ENCODE measurements around the gene HINT1. TPM values are rescaled to one million over a fixed set of nuclear protein-coding genes. Genes with fewer than 3 reads are reported as not detected.
"Not testable (repeated sequence)": the region's sequence is repeated elsewhere in the genome, so short reads cannot be mapped to it uniquely, and the experiment has no call there.

Gene HINT1
- polyA plus RNA-seq, 1 donor: 393 TPM

GRCh38 chr5:131182839-131183238, 17.8 kb upstream of the HINT1 start:
- no peak for DNase-seq

- DNase-seq: no peak
These were observed 15.4 kb upstream of the HINT1 start for GRCh38 chr5:131180407-131180806.

GRCh38 chr5:131171276-131171810, 6.3 kb upstream of the HINT1 start:
- no peak for DNase-seq

- peak; percentile 99 for DNase-seq
These were observed 5.7 kb upstream of the HINT1 start, which contains the start of gene LYRM7 for GRCh38 chr5:131170540-131171275. TSS of gene LYRM7 (plus strand) at chr5:131170944. CDS start at chr5:131171021, 77 bp downstream.

GRCh38 chr5:131169810-131170539, 4.9 kb upstream of the HINT1 start:
- DNase-seq: no peak

GRCh38 chr5:131167615-131168014, 2.6 kb upstream of the HINT1 start:
- DNase-seq: no peak

GRCh38 chr5:131164191-131165118, 601 bp downstream of the HINT1 start:
- DNase-seq: peak; percentile 55

- peak; percentile 15 for DNase-seq
These were observed 1.6 kb downstream of the HINT1 start for GRCh38 chr5:131163276-131164119.

- no peak for DNase-seq
These were observed 4.9 kb downstream of the HINT1 start for GRCh38 chr5:131160134-131160533.

GRCh38 chr5:131156957-131157356, 8.1 kb downstream of the HINT1 start:
- no peak for DNase-seq

GRCh38 chr5:131156385-131156784, 8.7 kb downstream of the HINT1 start:
- no peak for DNase-seq

- DNase-seq: no peak
These were observed 13.8 kb downstream of the HINT1 start for GRCh38 chr5:131151216-131151615.

- no peak for DNase-seq
These were observed 14.6 kb downstream of the HINT1 start for GRCh38 chr5:131150408-131150807.

GRCh38 chr5:131148835-131149234, 16.2 kb downstream of the HINT1 start:
- no peak for DNase-seq

- no peak for DNase-seq
These were observed 17.8 kb downstream of the HINT1 start for GRCh38 chr5:131147258-131147657.

GRCh38 chr5:131142970-131143617, 22.0 kb downstream of the HINT1 start:
- no peak for DNase-seq

- DNase-seq: no peak
These were observed 25.7 kb downstream of the HINT1 start for GRCh38 chr5:131139321-131139720.

- DNase-seq: not testable (repeated sequence)
These were observed 26.6 kb downstream of the HINT1 start for GRCh38 chr5:131138406-131138805.

GRCh38 chr5:131133091-131133490, 32.0 kb downstream of the HINT1 start:
- not testable (repeated sequence) for DNase-seq

- DNase-seq: no peak
These were observed 35.8 kb downstream of the HINT1 start for GRCh38 chr5:131129306-131129705.

GRCh38 chr5:131127244-131127643, 37.8 kb downstream of the HINT1 start:
- not testable (repeated sequence) for DNase-seq
